Astrocyte (in vitro differentiated cells and primary cell): ENCODE results near the gene FBLN5. TPM values are rescaled to one million over a fixed set of nuclear protein-coding genes. Genes with fewer than 3 reads are reported as not detected.

Experiments
- DNase-seq: peaks from one replicate; pipeline ENCODE4 v3.0.0-alpha.2; 2010; ENCODE audit warnings: low read depth
- FAIRE-seq: peaks from 2 replicates; lab custom pipeline; 2011; peaks lifted over from hg19 to GRCh38; lab: Jason Lieb, UNC
- H2AFZ ChIP-seq: 2 replicates; pipeline ENCODE4 v1.6.0; 2012; ENCODE audit warnings: low read depth, low read length, inconsistent platforms
- H3K27ac ChIP-seq: 2 replicates; pipeline ENCODE4 v1.5.1; 2011; ENCODE audit warnings: low read depth, low read length, inconsistent platforms
- H3K27me3 ChIP-seq: 2 replicates; pipeline ENCODE4 v1.6.0; 2011; ENCODE audit warnings: low read length, inconsistent platforms; ENCODE audit not compliant: insufficient read depth
- H3K36me3 ChIP-seq: 2 replicates; pipeline ENCODE4 v1.5.1; 2011; ENCODE audit warnings: low read length, inconsistent platforms; ENCODE audit not compliant: insufficient read depth
- H3K4me1 ChIP-seq: 2 replicates; pipeline ENCODE4 v1.5.1; 2011; ENCODE audit warnings: low read length, inconsistent platforms; ENCODE audit not compliant: insufficient read depth
- H3K4me2 ChIP-seq: 2 replicates; pipeline ENCODE4 v1.6.0; 2012; ENCODE audit warnings: low read length, inconsistent platforms
- H3K4me3 ChIP-seq: 2 replicates; pipeline ENCODE4 v1.5.1; 2011; ENCODE audit warnings: low read depth, mild to moderate bottlenecking, low read length, inconsistent platforms; ENCODE audit not compliant: insufficient read depth
- H3K79me2 ChIP-seq: 2 replicates; pipeline ENCODE4 v1.6.0; 2012; ENCODE audit warnings: mild to moderate bottlenecking, low read length, inconsistent platforms; ENCODE audit not compliant: insufficient read depth
- H3K9ac ChIP-seq: 2 replicates; pipeline ENCODE4 v1.6.0; 2012; ENCODE audit warnings: mild to moderate bottlenecking, low read length, inconsistent platforms
- H3K9me3 ChIP-seq: 2 replicates; pipeline ENCODE4 v1.5.1; 2012; ENCODE audit warnings: low read depth, mild to moderate bottlenecking, low read length, inconsistent platforms; ENCODE audit not compliant: insufficient read depth
- H4K20me1 ChIP-seq: 2 replicates; pipeline ENCODE4 v1.6.0; 2012; ENCODE audit warnings: low read length, inconsistent platforms; ENCODE audit not compliant: insufficient read depth
- H3K27ac Mint-ChIP-seq: one replicate; pipeline ENCODE4 v1.8.0; 2021; ENCODE audit warnings: mild to moderate bottlenecking, mixed read lengths; ENCODE audit not compliant: unreplicated experiment
- H3K27me3 Mint-ChIP-seq: one replicate; pipeline ENCODE4 v1.8.0; 2021; ENCODE audit warnings: low read depth, mixed read lengths; ENCODE audit not compliant: unreplicated experiment
- H3K36me3 Mint-ChIP-seq: one replicate; pipeline ENCODE4 v1.8.0; 2021; ENCODE audit warnings: low read depth, mixed read lengths; ENCODE audit not compliant: unreplicated experiment
- H3K4me1 Mint-ChIP-seq: one replicate; pipeline ENCODE4 v1.8.0; 2021; ENCODE audit warnings: low read depth, mixed read lengths; ENCODE audit not compliant: unreplicated experiment
- H3K4me3 Mint-ChIP-seq: one replicate; pipeline ENCODE4 v1.8.0; 2021; ENCODE audit warnings: mild to moderate bottlenecking, moderate library complexity, mixed read lengths; ENCODE audit not compliant: unreplicated experiment
- H3K9me3 Mint-ChIP-seq: one replicate; pipeline ENCODE4 v1.8.0; 2021; ENCODE audit warnings: mild to moderate bottlenecking, mixed read lengths; ENCODE audit not compliant: unreplicated experiment
- EZH2 ChIP-seq: IDR thresholded peaks from 2 replicates; pipeline ENCODE4 v1.6.1; 2012; ENCODE audit warnings: mild to moderate bottlenecking, low read length, inconsistent platforms; ENCODE audit not compliant: insufficient read depth
- total RNA-seq: library from RNA; stranded (reverse); gene quantifications from 2 replicates; pipeline ENCODE4 v1.2.1, GENCODE V29; 2021
- TF ChIP-seq, protein P1 (sequence below): IDR thresholded peaks from 2 replicates; pipeline ENCODE4 v1.5.1; 2011; ENCODE audit warnings: low read depth, mild to moderate bottlenecking, inconsistent platforms, low read length, moderate library complexity; ENCODE audit not compliant: insufficient read depth

FBLN5 gene
- total RNA-seq, 1 donor from 2014 or later, result 12.5 TPM

DNA sequence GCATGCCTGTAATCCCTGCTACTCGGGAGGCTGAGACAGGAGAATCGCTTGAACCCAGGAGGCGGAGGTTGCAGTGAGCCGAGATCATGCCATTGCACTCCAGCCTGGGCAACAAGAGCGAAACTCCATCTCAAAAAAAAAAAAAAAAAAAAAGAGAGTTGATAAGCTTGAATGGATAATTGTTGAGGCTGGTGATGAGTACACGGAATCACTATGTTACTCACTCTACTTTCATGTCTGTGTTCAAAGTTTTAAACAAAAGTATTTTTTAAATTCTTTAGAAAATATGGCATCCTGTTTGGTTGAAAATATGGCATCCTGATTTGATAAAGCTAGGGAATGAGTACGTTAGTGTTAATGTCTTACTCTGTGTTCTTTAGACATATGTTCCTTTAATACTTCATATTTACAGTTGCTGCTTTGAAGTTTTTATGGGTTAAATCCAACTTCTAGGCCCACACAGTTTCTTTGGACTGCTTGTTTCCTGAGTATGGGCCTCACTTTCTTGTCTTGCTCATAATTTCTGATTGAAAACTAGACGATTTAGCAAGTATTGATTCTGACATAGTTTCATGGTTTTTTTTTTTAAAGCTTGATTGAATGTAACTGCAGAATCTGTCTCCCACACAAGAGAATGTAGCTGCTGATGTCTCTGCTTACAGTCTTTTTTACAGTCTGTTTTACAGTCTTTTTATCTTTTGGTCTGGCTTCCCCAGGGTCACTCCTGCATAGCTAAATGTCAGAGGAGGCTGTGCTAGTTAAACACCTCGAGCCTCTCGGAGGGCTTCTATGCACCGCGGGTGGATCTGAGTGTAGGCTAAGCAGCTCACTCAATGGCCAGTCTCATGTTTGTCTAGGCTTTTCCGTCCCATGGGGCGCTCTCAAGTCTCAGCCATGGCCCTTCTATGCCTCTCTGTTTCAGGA is 14.1 kb upstream of the FBLN5 start:
- FAIRE-seq (no peak), DNase-seq (no peak)
- H3K79me2 ChIP-seq, result no peaks in the 10 kb centered on the region
- H3K9me3 Mint-ChIP-seq, result no peaks in the 10 kb centered on the region
- no peaks in the 10 kb centered on the region for H3K27me3 Mint-ChIP-seq
- no peaks in the 10 kb centered on the region for H3K36me3 ChIP-seq
- H3K27ac Mint-ChIP-seq, result no peak overlapping the region
- no peaks in the 10 kb centered on the region for H3K27me3 ChIP-seq
- no peak overlapping the region for H3K9ac ChIP-seq
- H3K4me1 ChIP-seq, result no peaks in the 10 kb centered on the region
- H3K36me3 Mint-ChIP-seq, result no peaks in the 10 kb centered on the region
- H4K20me1 ChIP-seq, result no peaks in the 10 kb centered on the region
- no peak overlapping the region for H2AFZ ChIP-seq
- no peak overlapping the region for H3K27ac ChIP-seq
- no peak overlapping the region for H3K4me2 ChIP-seq
- H3K4me3 Mint-ChIP-seq, result no peak overlapping the region
- no peak overlapping the region for H3K4me3 ChIP-seq
- no peak for TF ChIP-seq EZH2
- TF ChIP-seq, protein P1, sequence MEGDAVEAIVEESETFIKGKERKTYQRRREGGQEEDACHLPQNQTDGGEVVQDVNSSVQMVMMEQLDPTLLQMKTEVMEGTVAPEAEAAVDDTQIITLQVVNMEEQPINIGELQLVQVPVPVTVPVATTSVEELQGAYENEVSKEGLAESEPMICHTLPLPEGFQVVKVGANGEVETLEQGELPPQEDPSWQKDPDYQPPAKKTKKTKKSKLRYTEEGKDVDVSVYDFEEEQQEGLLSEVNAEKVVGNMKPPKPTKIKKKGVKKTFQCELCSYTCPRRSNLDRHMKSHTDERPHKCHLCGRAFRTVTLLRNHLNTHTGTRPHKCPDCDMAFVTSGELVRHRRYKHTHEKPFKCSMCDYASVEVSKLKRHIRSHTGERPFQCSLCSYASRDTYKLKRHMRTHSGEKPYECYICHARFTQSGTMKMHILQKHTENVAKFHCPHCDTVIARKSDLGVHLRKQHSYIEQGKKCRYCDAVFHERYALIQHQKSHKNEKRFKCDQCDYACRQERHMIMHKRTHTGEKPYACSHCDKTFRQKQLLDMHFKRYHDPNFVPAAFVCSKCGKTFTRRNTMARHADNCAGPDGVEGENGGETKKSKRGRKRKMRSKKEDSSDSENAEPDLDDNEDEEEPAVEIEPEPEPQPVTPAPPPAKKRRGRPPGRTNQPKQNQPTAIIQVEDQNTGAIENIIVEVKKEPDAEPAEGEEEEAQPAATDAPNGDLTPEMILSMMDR, result no peak
- no peaks in the 10 kb centered on the region for H3K4me1 Mint-ChIP-seq
- H3K9me3 ChIP-seq, result no peaks in the 10 kb centered on the region

- Histone ChIP-seq H3K27me3 (no peaks in the 10 kb centered on the region), H3K79me2 (no peaks in the 10 kb centered on the region), H3K9me3 (no peaks in the 10 kb centered on the region), H2AFZ (no peak overlapping the region), H3K36me3 (no peaks in the 10 kb centered on the region), H4K20me1 (no peaks in the 10 kb centered on the region), H3K9ac (no peak overlapping the region), H3K4me2 (no peak overlapping the region), H3K4me1 (no peaks in the 10 kb centered on the region), H3K27ac (no peak overlapping the region), H3K4me3 (no peak overlapping the region)
- no peak for DNase-seq
- Mint-ChIP-seq H3K4me1 (no peaks in the 10 kb centered on the region), H3K27ac (no peak overlapping the region), H3K36me3 (no peaks in the 10 kb centered on the region), H3K4me3 (no peak overlapping the region), H3K9me3 (no peaks in the 10 kb centered on the region), H3K27me3 (peaks cover 8% of the 10 kb centered on the region)
- TF ChIP-seq, protein P1, result no peak
- no peak for TF ChIP-seq EZH2
- FAIRE-seq, result no peak
Observed at GRCh38 chr14:91957876-91958313, 10.4 kb upstream of the FBLN5 start.

DNA sequence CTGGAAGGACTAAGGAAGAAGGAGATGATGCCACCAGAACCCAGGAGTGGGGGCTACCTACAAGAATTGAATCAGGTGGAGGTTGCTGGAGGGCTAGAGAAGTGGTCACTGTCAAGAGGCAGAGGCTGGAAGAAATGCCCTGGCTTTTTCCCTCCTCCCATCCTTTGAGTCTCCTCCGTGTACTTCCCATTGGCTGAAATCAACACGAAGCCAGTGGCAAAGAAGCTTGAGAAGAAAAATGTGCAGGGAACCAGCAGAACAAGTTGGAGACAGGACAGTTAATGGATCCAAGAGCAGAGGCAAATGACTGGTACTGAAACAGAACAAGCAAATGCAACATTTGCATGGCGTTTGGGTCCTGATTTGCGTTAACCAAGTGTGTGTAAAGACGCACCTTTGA is 9.1 kb upstream of the FBLN5 start:
- Histone ChIP-seq H3K27me3 (no peaks in the 10 kb centered on the region), H3K4me3 (no peak overlapping the region), H3K4me1 (no peaks in the 10 kb centered on the region), H3K9ac (no peak overlapping the region), H3K9me3 (no peaks in the 10 kb centered on the region), H3K27ac (no peak overlapping the region), H4K20me1 (no peaks in the 10 kb centered on the region), H3K79me2 (no peaks in the 10 kb centered on the region), H2AFZ (no peak overlapping the region), H3K4me2 (no peak overlapping the region), H3K36me3 (no peaks in the 10 kb centered on the region)
- Mint-ChIP-seq H3K36me3 (no peaks in the 10 kb centered on the region), H3K27me3 (peaks cover 8% of the 10 kb centered on the region), H3K4me1 (no peaks in the 10 kb centered on the region), H3K27ac (no peak overlapping the region), H3K4me3 (no peak overlapping the region), H3K9me3 (no peaks in the 10 kb centered on the region)
- TF ChIP-seq EZH2, result no peak
- TF ChIP-seq, protein P1, result no peak
- no peak for DNase-seq
- FAIRE-seq, result no peak
